HG03571 (cell line): Measurements from ENCODE around the gene ERN1.

Experiments
- ATAC-seq: cut with Tn5 transposase; IDR thresholded peaks from one replicate; pipeline ENCODE4 v1.9.1; 2021; ENCODE audit not compliant: unreplicated experiment

ERN1 gene

DNA sequence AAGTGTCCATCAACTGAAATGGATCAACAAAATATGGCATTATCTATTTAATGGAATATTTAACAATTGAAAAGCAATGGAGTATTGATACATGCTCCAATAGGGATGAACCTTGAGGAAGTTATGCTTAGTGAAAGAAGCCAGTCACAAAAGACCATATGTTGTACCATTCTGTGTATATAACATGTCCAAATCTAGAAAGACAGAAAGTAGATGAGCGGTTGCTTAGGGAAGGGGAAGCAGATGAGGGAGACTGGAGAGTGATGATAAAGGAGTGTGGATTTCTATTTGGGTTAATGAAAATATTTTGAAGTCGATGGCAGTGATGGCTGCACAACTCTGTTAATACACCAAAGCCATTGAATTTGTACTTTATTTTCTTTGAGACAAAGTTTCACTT is 8.5 kb upstream of the ERN1 start:
- no peak for ATAC-seq

DNA sequence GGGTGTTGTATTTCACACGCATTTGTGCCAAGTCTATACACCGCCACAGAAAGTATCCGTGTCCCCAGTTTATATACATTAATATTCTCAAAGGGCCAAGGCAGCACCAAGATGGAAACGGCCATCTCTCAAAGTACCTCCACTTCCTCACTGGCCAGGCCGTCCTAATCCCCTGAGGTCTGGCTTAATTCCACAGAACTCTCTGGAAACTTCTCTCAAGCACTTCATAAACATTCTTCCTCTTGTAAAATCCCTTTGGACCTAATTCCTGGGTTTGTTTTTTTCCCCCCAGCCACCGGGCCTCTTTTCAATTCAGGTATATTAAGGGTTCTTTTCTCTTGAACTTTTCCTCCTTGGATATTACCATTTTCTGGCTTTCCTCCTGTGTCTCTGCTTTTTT is 5.1 kb upstream of the ERN1 start:
- ATAC-seq = no peak

DNA sequence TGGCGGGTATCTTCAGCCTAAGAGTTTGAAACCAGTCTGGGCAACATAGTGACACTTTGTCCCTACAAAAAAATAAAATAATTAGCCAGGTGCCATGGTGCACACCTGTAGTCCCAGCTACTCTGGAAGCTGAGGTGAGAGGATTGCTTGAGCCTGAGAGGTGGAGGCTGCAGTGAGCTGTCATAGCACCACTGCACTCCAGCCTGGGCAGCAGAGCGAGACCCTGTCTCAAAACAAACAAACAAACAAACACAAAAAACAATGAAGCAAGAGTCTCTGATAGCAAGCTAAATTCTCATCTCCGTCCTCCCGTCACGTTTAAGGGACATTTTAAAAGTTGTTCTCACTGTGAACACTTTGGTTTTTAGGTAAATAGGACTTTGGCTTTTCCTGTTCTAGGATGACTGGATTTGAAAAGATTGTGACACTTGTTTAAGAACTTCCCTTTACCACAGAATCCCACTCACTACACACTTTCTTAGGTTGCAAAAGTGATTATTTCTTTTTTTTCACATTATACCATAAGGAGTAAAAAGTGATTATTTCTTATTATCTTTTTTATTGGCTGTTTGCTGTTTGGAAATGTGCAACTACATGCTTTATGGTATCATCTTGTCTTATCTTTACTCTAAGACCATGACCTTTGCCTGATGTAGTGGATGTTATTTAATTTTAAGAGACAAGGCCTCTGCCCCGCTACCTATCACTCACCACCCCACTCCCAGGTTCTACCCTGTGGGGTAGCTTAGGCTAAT is 4.4 kb upstream of the ERN1 start:
- no peak for ATAC-seq

DNA sequence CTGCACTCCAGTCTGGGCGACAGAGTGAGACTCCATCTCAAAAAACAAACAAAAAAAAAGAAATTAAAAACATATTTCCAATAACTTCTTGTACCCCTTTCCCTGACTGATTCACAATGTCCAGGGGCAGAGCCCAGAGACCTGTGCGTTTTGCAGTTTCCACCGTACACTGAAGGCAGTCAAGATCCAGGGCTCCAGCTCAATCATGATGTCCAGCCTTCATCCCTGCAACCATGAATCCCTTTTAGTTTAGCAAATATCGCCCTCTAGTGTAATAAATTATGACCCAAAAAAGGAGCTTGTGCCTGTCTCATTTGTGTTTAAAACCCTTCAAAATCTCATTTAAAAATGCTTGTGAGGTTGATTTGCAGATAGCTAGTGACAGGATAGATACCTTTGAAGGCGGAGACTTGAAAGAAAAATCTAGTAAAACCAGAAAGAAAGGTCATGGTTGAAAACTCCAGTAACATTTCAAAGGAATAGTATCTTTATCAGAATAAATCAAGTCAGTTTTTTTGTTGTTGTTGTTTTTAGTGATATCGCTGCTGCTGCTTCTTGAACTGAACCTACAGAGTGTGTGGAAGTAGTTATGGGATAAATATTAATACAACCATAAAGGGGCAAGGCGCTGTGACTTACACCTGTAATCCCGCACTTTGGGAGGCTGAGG is 3.7 kb upstream of the ERN1 start:
- ATAC-seq = no peak

DNA sequence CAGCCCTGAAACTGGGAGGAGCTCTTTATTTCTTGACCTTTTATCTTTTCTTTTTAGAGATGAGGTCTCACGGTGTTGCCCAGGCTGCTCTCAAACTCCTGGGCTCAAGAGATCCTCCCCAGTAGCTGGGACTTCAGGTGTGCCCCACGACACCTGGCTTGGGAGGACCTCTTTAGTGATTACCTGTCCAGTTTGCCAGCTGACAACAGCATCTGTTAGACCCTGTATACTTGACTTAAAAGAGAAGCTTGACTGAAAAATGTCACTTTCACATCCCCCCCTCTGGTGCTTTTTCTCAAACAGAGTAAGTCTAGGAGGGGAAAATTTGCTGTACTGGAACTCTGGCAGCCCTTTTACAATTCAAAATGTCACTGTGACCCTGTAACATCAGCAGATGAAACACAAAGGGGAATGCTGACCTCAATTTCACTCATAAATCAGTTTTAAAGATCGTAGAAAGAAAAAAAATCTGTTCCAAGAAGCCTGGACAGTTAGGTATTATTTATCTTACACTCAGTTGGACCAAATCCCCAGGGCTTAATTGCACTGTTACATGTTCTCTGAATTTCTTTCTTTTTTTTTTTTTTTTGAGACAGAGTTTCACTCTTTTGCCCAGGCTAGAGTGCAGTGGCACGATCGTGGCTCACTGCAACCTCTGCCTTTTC is 1.8 kb upstream of the ERN1 start:
- no peak for ATAC-seq

DNA sequence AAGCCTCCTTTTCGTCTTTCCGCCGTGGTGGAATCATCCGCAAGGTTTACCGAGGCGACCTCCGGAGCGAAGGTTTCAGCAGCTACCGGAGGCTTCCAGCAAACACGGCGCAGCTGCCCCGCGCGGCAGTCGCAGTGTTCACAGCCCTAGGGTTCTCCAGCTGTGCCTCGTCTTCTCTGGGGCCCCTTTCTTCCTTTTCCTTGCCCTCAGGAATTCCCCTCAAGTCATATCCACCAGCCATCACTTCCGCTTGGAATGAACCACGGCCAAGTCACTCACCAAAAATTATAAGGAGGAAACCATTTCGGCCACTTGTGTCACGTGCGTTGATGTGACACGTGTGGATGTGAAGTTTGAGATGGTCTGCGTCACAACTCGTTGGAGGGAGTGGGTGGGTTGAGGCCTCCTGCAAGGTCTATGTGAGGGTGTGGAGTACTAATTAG is 636 bp upstream of the ERN1 start:
- no peak for ATAC-seq

DNA sequence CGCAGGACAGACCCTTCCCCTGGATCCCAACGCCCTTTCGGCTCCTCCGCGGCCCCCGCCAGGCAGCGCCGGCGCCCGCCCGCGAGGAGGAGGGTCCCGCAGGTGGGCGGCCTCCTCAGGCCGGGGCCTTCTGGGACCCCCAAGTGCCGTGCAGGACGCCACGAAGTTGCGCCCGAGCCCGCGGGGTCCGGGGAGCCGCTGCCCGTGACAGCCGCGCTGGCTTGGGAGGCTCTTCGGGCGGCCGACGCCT is 504 bp downstream of the ERN1 start:
- no peak for ATAC-seq

DNA sequence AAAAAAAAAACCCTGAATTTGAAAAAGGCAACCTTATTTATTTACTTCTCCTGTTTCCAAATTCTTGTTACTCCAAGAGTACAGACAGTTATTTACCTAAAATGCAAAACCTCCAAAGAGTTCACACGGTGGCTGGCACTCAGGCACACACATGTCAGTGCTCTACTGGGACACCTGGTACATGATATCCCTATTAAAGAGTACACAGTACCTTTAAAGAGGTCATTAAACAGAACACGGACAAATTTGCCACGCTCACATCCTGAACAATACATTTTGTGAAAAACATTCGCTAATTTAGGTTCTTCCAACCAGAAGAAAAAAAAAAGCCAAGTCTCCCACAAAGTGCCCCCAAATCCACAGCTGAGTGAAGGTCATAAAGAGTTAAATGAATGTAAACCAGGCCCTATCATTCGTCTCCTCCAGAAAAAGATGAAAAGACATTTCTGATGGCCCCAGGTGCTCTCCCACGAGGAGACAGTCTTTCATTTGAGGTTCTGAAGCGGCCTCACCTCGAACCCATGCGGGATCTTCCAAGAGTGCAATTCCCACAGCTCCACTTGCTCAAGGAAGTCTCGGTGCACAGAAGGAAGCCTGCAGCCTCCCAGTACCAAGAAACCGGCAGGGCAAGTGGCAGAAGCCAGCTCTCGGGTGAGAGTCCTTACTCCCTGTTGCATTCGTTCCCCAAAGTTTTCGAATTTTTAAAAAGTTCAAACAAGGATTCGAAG is 993 bp downstream of the ERN1 start:
- ATAC-seq = no peak

DNA sequence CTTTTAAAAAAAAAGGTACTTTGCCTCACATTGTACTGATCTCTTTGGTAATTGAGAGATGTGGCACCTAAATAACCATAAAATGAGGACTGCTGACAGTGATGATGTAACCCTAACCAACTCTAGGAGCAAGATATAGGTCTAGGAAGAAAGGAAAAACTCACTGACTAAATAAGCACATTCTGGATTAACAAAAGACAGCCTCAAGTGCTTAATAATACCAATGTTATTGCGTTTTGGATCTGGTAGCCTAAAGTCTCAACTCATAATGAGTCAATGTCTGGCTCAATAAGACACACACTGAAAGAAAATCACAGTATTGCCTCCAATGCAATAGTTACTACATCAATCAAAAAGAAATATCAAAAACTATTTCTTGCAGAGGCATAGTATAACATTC is 3.0 kb downstream of the ERN1 start:
- ATAC-seq = no peak

DNA sequence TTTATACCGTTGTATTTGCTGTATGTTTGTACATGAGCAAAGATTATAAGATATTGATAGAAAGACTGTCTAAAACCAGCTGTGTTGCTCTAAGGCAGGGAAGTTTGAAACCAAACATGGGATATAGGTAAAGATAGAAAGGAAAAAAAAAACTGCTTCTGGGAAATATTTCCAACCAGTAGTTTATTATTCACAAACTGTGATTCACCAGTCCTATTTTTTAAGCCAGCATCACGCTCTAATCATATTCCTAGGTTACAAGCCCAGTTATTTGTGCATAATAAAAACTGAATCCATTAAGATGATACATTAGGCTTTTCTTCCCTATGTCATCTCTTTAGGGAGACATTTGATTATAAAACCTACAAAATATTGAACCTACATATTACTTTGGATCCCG is 4.0 kb downstream of the ERN1 start:
- no peak for ATAC-seq

DNA sequence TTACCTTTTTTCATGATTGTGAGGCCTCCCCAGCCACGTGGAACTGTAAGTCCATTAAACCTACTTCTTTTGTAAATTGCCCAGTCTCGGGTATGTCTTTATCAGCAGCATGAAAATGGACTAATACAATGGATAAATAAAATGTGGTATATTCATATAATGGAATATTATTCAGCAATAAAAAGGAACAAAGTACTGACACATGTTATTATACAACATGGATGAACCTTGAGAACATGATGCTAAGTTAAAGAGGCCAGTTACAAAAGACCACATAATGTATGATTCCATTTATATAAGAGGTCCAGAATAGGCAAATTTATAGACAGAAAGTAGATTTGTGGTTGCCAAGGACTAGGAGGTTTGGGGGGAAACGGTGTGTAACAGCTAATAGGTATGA is 5.3 kb downstream of the ERN1 start:
- ATAC-seq = no peak

DNA sequence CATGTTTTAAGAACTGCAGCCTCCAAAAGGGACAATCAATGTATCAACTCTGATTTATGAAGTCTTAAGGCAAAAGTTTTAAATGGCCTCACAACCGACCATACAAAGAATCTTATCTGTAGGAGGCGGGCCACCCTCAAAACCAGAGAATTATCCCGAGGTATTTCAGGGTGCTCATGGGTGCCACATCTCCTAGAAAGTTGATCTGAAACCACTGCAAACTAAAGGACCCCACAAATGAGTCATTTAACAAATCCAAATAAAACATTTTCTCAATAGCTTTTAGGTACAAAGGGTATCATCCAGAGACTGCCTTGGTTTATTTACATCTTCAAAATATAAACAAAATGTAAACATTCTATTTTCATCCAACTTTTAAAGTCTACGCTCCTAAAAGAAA is 6.8 kb downstream of the ERN1 start:
- no peak for ATAC-seq

DNA sequence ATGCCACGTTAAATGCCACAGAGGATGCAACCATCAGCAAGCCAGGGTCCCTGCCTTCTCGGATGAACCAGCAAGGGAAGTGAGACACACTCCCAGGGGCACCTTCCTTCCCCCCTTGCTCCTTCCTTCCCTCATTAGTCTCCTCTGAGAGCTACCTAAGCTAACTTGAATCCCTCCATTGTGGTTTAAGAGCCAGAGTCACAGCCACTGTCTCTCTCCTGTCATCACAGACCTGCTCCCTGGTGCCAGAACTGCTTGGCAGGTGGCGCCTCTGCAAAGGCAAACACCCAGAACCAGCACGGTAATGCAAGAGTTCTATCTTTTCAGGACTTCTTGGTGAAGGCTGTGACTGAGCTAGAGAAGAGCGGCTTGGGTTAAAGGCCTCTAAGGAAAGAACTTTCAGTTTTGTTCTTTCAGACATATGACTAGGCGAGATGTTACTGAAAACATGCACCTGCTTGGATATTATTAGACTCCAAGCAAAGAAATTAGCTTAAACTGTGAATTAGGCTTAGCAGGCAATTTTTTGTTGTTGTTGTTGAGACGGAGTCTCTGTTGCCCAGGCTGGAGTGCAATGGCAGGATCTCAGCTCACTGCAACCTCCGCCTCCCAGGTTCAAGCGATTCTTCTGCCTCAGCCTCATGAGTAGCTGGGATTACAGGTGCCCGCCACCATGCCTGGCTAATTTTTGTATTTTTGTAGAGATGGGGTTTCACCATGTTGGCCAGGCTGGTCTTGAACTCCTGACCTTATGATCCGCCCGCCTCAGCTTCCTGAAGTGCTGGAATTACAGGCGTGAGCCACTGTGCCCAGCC is 8.8 kb downstream of the ERN1 start:
- peak; percentile 67 for ATAC-seq

DNA sequence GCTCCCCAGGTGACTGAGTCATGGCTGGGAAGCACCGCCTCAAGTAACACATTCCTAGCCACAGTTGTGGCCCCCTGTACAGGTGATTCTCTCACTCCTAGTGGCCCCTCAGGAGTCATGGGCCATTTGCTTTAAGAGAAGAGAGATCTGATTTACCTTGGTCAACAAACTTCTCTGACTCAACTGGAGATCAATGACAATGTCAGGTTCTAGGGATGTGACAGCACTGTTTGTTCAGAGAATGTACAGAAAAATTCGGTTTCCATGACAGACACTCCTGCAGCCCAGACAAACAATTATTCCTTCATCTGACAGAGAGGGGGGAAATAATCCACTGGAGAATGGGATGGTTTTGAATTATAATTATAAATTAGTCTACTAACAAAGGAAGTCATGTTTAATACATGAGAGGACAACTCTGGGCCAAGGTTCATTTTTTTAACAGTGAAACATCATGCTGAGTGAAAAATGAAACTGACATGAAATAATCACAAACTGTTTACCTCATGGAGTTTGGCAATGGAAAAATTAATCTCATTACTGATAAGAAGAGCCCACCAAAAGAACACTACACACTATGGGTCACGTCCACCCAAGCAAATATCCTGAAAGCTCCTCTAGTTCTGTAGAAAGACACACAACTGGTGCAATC is 9.7 kb downstream of the ERN1 start:
- ATAC-seq = no peak

DNA sequence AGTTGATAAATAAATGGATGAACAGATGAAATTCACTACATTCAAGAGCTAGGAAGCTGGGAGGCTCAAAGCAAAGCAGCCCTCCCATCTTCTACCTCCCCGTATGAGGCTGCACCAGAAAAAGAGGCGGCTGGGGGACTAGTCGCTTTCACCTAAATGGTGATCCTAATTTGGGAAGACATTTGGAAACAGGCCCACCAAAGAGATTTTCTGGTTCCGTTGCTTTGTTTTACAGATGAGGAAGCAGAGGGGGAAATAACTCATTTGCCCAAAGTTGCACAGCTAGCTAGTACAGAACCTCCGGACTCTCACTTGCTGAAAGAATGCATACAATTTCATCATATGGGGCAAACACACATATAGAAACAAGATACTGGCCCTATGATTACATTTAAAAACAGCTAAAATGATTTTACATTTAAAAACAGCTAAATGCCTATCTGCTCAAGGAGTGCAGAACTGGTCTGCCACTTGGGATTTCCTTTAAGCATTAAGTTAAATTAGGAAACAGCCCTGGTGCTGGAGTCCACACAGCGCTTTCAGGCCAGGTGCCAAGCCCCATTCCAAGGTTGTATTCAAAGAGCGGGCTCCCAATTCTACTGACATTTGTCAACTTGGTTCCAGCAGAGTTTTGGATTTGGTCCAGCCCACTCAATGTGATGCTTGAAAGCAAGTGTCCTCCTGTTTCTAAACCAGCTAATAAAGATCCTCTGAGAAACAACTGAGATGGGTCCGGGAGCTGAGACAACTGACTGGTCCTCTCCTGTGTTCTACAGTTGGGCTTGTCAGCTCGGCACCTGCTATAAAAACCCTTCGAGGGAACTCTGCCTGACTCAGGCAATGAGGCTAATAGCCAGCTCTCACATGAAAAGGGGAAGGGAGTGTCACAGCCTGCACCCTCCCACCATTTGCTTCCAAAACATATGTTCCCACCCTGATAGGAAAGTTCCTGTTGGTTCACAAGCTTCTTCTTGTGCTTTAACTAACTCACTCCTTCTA is 11.7 kb downstream of the ERN1 start:
- ATAC-seq = no peak

DNA sequence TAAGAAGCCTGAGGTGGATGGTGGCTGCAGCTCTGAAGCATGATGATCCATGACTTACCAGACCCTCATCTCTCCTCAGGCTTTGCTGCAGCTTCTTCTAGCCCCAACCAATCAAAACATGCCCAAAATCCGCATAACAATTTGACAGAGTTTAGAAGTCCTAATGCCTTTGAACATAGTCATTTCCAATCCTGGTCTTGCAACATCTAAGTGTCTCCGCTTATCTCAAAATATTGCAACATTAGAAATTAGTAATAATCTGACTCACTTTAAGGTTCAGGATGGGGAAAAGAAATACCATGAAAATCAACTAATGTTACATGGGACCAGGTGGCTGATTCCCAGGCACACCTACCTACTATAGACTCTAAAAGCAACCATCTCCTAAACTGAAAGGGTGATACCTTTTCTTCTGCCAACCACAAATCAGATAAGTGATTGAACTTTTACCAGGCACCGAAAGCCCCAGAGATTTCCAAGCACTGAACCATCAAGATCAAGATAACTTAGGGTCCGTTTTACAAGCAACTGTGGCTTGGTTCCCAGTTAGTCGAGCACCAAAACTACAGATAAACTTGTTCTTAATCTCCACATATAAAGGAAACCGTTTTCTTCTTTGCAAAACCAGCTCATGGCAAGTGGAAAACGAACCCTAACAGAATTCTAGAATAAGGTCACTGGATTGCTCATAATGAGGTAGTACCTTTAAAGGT is 14.0 kb downstream of the ERN1 start:
- no peak for ATAC-seq

DNA sequence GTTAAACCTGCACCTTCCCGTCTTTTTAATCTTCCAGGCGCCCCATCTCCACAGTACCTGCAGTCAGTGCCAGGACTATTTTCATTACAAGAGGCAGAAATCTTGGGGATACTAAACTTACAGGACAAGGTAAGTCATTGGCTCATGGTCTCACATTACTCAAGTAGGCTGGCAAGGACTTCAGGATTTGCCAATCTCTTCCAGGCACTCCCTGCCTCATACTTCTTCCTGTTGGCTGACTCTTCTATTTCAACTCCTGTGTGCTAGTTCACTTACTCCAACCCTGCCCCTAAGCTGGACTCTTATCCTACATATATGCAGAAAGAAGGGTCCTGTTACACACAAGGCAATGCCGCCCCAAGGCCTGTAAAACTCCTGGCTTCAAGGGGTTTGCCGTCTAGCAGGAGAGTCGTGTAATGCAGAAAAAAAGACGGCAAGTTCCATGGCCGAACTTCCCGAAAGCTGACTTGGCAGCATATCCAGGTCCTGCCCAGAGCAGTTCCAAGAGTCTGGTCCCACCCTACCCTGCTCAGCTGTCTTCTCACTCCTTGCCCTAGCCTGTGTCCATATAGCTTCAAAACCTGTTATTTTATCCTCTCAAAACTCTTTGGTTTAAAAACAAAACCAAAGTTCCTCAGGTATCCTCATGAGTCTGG is 14.8 kb downstream of the ERN1 start:
- ATAC-seq = no peak

DNA sequence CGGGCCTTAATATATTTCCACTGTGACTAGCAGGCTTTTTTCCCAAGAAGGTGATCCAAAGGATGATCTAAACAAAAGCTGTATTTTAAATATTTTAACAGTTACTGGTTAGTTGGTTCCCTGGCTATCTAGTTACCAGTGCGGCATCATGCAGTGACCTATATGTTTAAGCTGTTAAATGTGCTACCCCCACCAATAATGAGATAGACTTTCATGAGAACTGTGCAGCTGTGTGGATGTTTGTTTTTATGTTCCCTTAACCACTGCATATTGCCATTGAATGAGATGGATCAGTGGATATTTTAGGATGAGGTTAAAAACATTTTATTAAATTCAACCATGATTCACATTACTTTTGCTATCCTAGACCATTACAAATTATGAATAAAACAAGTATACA is 16.9 kb downstream of the ERN1 start:
- no peak for ATAC-seq
